Nephron (organoid): ENCODE data around the gene HSD17B3.
"Not testable (repeated sequence)": the region's sequence is repeated elsewhere in the genome, so short reads cannot be mapped to it uniquely, and the experiment has no call there.

ENCODE experiments used
- H3K27ac Mint-ChIP-seq, 3 experiments: 2 replicates each; pipeline ENCODE4 v1.8.0; 2020; ENCODE audit warnings: mixed read lengths in 3 of 3, mild to moderate bottlenecking in 2 of 3, moderate library complexity in 1 of 3
- H3K27me3 Mint-ChIP-seq: 2 replicates; pipeline ENCODE4 v1.8.0; 2021; ENCODE audit warnings: low read depth, mild to moderate bottlenecking, moderate library complexity, mixed read lengths
- H3K36me3 Mint-ChIP-seq: 2 replicates; pipeline ENCODE4 v1.8.0; 2020; ENCODE audit warnings: low read depth, mixed read lengths
- H3K4me1 Mint-ChIP-seq: 2 replicates; pipeline ENCODE4 v1.8.0; 2020; ENCODE audit warnings: mixed read lengths
- H3K4me3 Mint-ChIP-seq, 3 experiments: 2 replicates each; pipeline ENCODE4 v1.8.0; 2020; ENCODE audit warnings: mild to moderate bottlenecking in 3 of 3, mixed read lengths in 3 of 3, moderate library complexity in 2 of 3
- H3K9me3 Mint-ChIP-seq: 2 replicates; pipeline ENCODE4 v1.8.0; 2020; ENCODE audit warnings: mixed read lengths
- TF ChIP-seq, protein P1 (sequence below), 3 experiments: fragments of 200-600 bp; sonication (generic); IDR thresholded peaks; one replicate each; pipeline ENCODE4 v1.5.0; 2021; ENCODE audit warnings: antibody characterized with exemption in 3 of 3; ENCODE audit not compliant: unreplicated experiment in 3 of 3

The HSD17B3 gene

GRCh38 chr9:96331236-96331947 is 29.4 kb upstream of the HSD17B3 start:
- Mint-ChIP-seq H3K9me3 (no peaks in the 10 kb centered on the region), H3K36me3 (peaks cover 4% of the 10 kb centered on the region), H3K27me3 (peaks cover 4% of the 10 kb centered on the region), H3K4me1 (no peaks in the 10 kb centered on the region), H3K4me3 (no peak overlapping the region), H3K27ac (no peak overlapping the region)
- TF ChIP-seq, protein P1, sequence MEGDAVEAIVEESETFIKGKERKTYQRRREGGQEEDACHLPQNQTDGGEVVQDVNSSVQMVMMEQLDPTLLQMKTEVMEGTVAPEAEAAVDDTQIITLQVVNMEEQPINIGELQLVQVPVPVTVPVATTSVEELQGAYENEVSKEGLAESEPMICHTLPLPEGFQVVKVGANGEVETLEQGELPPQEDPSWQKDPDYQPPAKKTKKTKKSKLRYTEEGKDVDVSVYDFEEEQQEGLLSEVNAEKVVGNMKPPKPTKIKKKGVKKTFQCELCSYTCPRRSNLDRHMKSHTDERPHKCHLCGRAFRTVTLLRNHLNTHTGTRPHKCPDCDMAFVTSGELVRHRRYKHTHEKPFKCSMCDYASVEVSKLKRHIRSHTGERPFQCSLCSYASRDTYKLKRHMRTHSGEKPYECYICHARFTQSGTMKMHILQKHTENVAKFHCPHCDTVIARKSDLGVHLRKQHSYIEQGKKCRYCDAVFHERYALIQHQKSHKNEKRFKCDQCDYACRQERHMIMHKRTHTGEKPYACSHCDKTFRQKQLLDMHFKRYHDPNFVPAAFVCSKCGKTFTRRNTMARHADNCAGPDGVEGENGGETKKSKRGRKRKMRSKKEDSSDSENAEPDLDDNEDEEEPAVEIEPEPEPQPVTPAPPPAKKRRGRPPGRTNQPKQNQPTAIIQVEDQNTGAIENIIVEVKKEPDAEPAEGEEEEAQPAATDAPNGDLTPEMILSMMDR (IDR thresholded peaks at IDR 0.05; ENCODE audit: unreplicated experiment in 3 of 3), result no peak

- H3K36me3 Mint-ChIP-seq, result no peaks in the 10 kb centered on the region
- no peak overlapping the region for H3K4me3 Mint-ChIP-seq
- no peaks in the 10 kb centered on the region for H3K4me1 Mint-ChIP-seq
- H3K9me3 Mint-ChIP-seq, result no peaks in the 10 kb centered on the region
- no peak overlapping the region for H3K27ac Mint-ChIP-seq
- peaks cover 7% of the 10 kb centered on the region for H3K27me3 Mint-ChIP-seq
- TF ChIP-seq, protein P1 (IDR thresholded peaks at IDR 0.05; ENCODE audit: unreplicated experiment in 3 of 3), result peak; percentile 80 to 87 (median 85)
Observed at GRCh38 chr9:96327694-96328352, 25.8 kb upstream of the HSD17B3 start.

GRCh38 chr9:96323169-96323568 is 21.2 kb upstream of the HSD17B3 start:
- Mint-ChIP-seq H3K27me3 (peaks cover 17% of the 10 kb centered on the region), H3K9me3 (no peaks in the 10 kb centered on the region), H3K36me3 (no peaks in the 10 kb centered on the region), H3K4me3 (no peak overlapping the region), H3K4me1 (no peaks in the 10 kb centered on the region), H3K27ac (no peak overlapping the region)
- TF ChIP-seq, protein P1 (IDR thresholded peaks at IDR 0.05; ENCODE audit: unreplicated experiment in 3 of 3), result no peak

- not testable (repeated sequence) for H3K9me3 Mint-ChIP-seq, H3K4me1 Mint-ChIP-seq, H3K4me3 Mint-ChIP-seq, H3K27ac Mint-ChIP-seq, H3K36me3 Mint-ChIP-seq
- peaks cover 16% of the 10 kb centered on the region for H3K27me3 Mint-ChIP-seq
Observed at GRCh38 chr9:96322736-96323135, 20.8 kb upstream of the HSD17B3 start.

- H3K27ac Mint-ChIP-seq, H3K4me3 Mint-ChIP-seq, H3K9me3 Mint-ChIP-seq, H3K4me1 Mint-ChIP-seq, H3K36me3 Mint-ChIP-seq: not testable (repeated sequence)
- H3K27me3 Mint-ChIP-seq, result peaks cover 16% of the 10 kb centered on the region
Observed at GRCh38 chr9:96322210-96322609, 20.2 kb upstream of the HSD17B3 start.

- no peaks in the 10 kb centered on the region for H3K9me3 Mint-ChIP-seq
- TF ChIP-seq, protein P1 (IDR thresholded peaks at IDR 0.05; ENCODE audit: unreplicated experiment in 3 of 3), result no peak
- no peak overlapping the region for H3K4me3 Mint-ChIP-seq
- H3K36me3 Mint-ChIP-seq, result peaks cover 4% of the 10 kb centered on the region
- no peak overlapping the region for H3K27ac Mint-ChIP-seq
- peaks cover 18% of the 10 kb centered on the region for H3K27me3 Mint-ChIP-seq
- H3K4me1 Mint-ChIP-seq, result peaks cover 5% of the 10 kb centered on the region
Observed at GRCh38 chr9:96321515-96321914, 19.5 kb upstream of the HSD17B3 start.

DNA sequence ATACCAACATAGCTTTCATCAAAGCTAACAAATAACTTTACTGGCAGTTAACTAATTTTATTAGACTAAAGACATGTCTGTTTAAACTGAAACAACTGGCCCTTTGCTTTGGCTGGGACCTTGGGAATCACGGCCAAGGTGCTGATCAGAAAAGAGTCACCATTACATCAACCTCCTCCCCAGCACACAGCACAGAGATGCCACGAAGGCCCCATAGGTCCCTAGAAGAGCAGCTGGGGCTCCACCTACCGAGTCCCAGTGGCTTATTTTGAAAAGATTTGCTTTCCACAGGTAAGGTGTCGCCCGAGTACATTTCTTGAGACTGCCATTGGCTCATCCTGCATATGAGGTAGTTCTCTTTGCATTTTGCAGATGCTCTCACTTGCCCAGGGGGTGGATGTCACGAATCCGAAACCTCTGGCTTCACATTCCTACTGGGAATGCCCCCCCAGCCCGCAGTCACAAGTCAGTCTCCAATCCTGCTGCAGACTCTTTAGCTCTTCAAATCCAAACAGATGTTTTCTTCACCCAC is 18.8 kb upstream of the HSD17B3 start:
- Mint-ChIP-seq H3K27ac (no peak overlapping the region), H3K36me3 (peaks cover 4% of the 10 kb centered on the region), H3K4me1 (peaks cover 5% of the 10 kb centered on the region), H3K27me3 (peaks cover 18% of the 10 kb centered on the region), H3K4me3 (no peak overlapping the region), H3K9me3 (no peaks in the 10 kb centered on the region)
- TF ChIP-seq, protein P1 (IDR thresholded peaks at IDR 0.05; ENCODE audit: unreplicated experiment in 3 of 3), result no peak
